H9 (cell line): Measurements from ENCODE around the gene TGFB1I1. TPM values are rescaled to one million over a fixed set of nuclear protein-coding genes. Genes with fewer than 3 reads are reported as not detected.

ENCODE experiments used
- DNase-seq: peaks from one replicate; pipeline ENCODE4 v3.0.0-alpha.2; 2017
- H2AFZ ChIP-seq: one replicate; pipeline ENCODE4 v1.6.1; 2013; ENCODE audit warnings: mild to moderate bottlenecking, low read length, control low read depth, moderate library complexity
- H2AK5ac ChIP-seq: 2 replicates; pipeline ENCODE4 v1.6.1; 2013; ENCODE audit warnings: low read length, control low read depth, mixed read lengths; ENCODE audit not compliant: insufficient read length
- H2BK120ac ChIP-seq: one replicate; pipeline ENCODE4 v1.6.1; 2013; ENCODE audit warnings: low read depth, mild to moderate bottlenecking, low read length, control low read depth, inconsistent platforms; ENCODE audit not compliant: poor library complexity, severe bottlenecking
- H2BK12ac ChIP-seq: 2 replicates; pipeline ENCODE4 v1.6.1; 2013; ENCODE audit warnings: low read length, control low read depth, mixed read lengths, low read depth; ENCODE audit not compliant: insufficient read length
- H2BK15ac ChIP-seq: 2 replicates; pipeline ENCODE4 v1.6.1; 2013; ENCODE audit warnings: low read depth, low read length, control low read depth
- H2BK20ac ChIP-seq: one replicate; pipeline ENCODE4 v1.6.1; 2013; ENCODE audit warnings: low read depth, mild to moderate bottlenecking, low read length, control low read depth, inconsistent platforms; ENCODE audit not compliant: poor library complexity, severe bottlenecking
- H2BK5ac ChIP-seq: 2 replicates; pipeline ENCODE4 v1.6.1; 2013; ENCODE audit warnings: low read length, control low read depth, mixed read lengths; ENCODE audit not compliant: insufficient read length
- H3K14ac ChIP-seq: 2 replicates; pipeline ENCODE4 v1.6.1; 2013; ENCODE audit warnings: low read length, control low read depth; ENCODE audit not compliant: insufficient read depth
- H3K18ac ChIP-seq: 2 replicates; pipeline ENCODE4 v1.6.1; 2013; ENCODE audit warnings: low read depth, mild to moderate bottlenecking, mixed read lengths, low read length, control low read depth; ENCODE audit not compliant: insufficient read length
- H3K23ac ChIP-seq: 2 replicates; pipeline ENCODE4 v1.6.1; 2013; ENCODE audit warnings: low read length, control low read depth, mixed read lengths, low read depth; ENCODE audit not compliant: insufficient read length
- H3K23me2 ChIP-seq: 2 replicates; pipeline ENCODE4 v1.6.1; 2013; ENCODE audit warnings: low read depth, mild to moderate bottlenecking, mixed read lengths, low read length, control low read depth; ENCODE audit not compliant: insufficient read length, poor library complexity, severe bottlenecking
- H3K27ac ChIP-seq: 2 replicates; pipeline ENCODE4 v1.5.1; 2013; ENCODE audit warnings: low read length, control low read depth, mixed read lengths, low read depth; ENCODE audit not compliant: insufficient read length
- H3K27me3 ChIP-seq: 2 replicates; pipeline ENCODE4 v1.6.1; 2013; ENCODE audit warnings: low read length, control low read depth, inconsistent platforms; ENCODE audit not compliant: insufficient read depth
- H3K4ac ChIP-seq: 2 replicates; pipeline ENCODE4 v1.6.1; 2013; ENCODE audit warnings: low read depth, mild to moderate bottlenecking, control low read depth, inconsistent platforms, low read length, moderate library complexity
- H3K4me1 ChIP-seq: 2 replicates; pipeline ENCODE4 v1.6.1; 2013; ENCODE audit warnings: low read length, control low read depth, inconsistent platforms; ENCODE audit not compliant: insufficient read depth
- H3K4me2 ChIP-seq: 2 replicates; pipeline ENCODE4 v1.6.1; 2013; ENCODE audit warnings: low read length, control low read depth, mixed read lengths; ENCODE audit not compliant: insufficient read length, insufficient read depth
- H3K56ac ChIP-seq: 2 replicates; pipeline ENCODE4 v1.6.1; 2013; ENCODE audit warnings: low read depth, mild to moderate bottlenecking, mixed read lengths, low read length, control low read depth; ENCODE audit not compliant: insufficient read length
- H3K79me1 ChIP-seq: 2 replicates; pipeline ENCODE4 v1.6.1; 2013; ENCODE audit warnings: low read depth, mild to moderate bottlenecking, moderate library complexity, low read length, control low read depth, inconsistent platforms; ENCODE audit not compliant: insufficient read depth, poor library complexity, severe bottlenecking
- H3K79me2 ChIP-seq: 2 replicates; pipeline ENCODE4 v1.6.1; 2013; ENCODE audit warnings: low read length, control low read depth, inconsistent platforms; ENCODE audit not compliant: insufficient read depth
- H3K9ac ChIP-seq: 2 replicates; pipeline ENCODE4 v1.6.1; 2013; ENCODE audit warnings: low read length, control low read depth, mixed read lengths; ENCODE audit not compliant: insufficient read length; ENCODE audit errors: extremely low read depth
- H3K9me3 ChIP-seq: one replicate; pipeline ENCODE4 v1.6.1; 2013; ENCODE audit warnings: low read depth, low read length, inconsistent platforms; ENCODE audit not compliant: control insufficient read depth
- H3T11ph ChIP-seq: one replicate; pipeline ENCODE4 v1.6.1; 2013; ENCODE audit warnings: mild to moderate bottlenecking, low read length, control low read depth, inconsistent platforms
- H4K20me1 ChIP-seq: one replicate; pipeline ENCODE4 v1.6.1; 2013; ENCODE audit not compliant: control insufficient read depth, insufficient read length, insufficient read depth
- H4K5ac ChIP-seq: 2 replicates; pipeline ENCODE4 v1.6.1; 2013; ENCODE audit warnings: low read depth, mild to moderate bottlenecking, mixed read lengths, low read length, control low read depth; ENCODE audit not compliant: insufficient read length
- H4K8ac ChIP-seq: replicated peaks from 2 replicates; pipeline ENCODE4 v1.6.1; 2013; ENCODE audit warnings: low read length, control low read depth, mixed read lengths, low read depth; ENCODE audit not compliant: insufficient read length
- H4K91ac ChIP-seq: 2 replicates; pipeline ENCODE4 v1.6.1; 2013; ENCODE audit warnings: low read depth, mild to moderate bottlenecking, moderate library complexity, mixed read lengths, low read length, control low read depth; ENCODE audit not compliant: insufficient read length
- H3K27ac Mint-ChIP-seq, 3 experiments: 2 replicates in 2 of 3; 3 replicates in 1 of 3; pipeline ENCODE4 v1.8.0; 2020 to 2021; ENCODE audit warnings: mixed read lengths in 3 of 3, mild to moderate bottlenecking in 1 of 3, moderate library complexity in 1 of 3
- H3K27me3 Mint-ChIP-seq: 2 replicates; pipeline ENCODE4 v1.8.0; 2021; ENCODE audit warnings: low read depth, mild to moderate bottlenecking, moderate library complexity, mixed read lengths
- H3K36me3 Mint-ChIP-seq, 3 experiments: 2 replicates in 2 of 3; 3 replicates in 1 of 3; pipeline ENCODE4 v1.8.0; 2020 to 2021; ENCODE audit warnings: low read depth in 3 of 3, mixed read lengths in 3 of 3; ENCODE audit not compliant: insufficient read depth in 1 of 3
- H3K4me1 Mint-ChIP-seq, 2 experiments: 2 replicates each; pipeline ENCODE4 v1.8.0; 2020; ENCODE audit warnings: mixed read lengths in 2 of 2
- H3K4me3 Mint-ChIP-seq, 2 experiments: 2 replicates in 1 of 2; 3 replicates in 1 of 2; pipeline ENCODE4 v1.8.0; 2020 to 2021; ENCODE audit warnings: mild to moderate bottlenecking in 2 of 2, mixed read lengths in 2 of 2, moderate library complexity in 1 of 2
- H3K9me3 Mint-ChIP-seq, 2 experiments: 2 replicates in 1 of 2; 3 replicates in 1 of 2; pipeline ENCODE4 v1.8.0; 2020; ENCODE audit warnings: mild to moderate bottlenecking in 2 of 2, mixed read lengths in 2 of 2, moderate library complexity in 1 of 2
- CTCF ChIP-seq: fragments of 200-600 bp; sonication (generic); conservative IDR thresholded peaks from 3 replicates; pipeline ENCODE4 v1.8.0; 2021; ENCODE audit warnings: antibody characterized with exemption, mild to moderate bottlenecking
- WGBS: extraction: QIAGEN DNeasy Blood & Tissue Kit; methylation state at CpG from one replicate; pipeline ENCODE4 v1.1.7; 2013; ENCODE audit warnings: missing lambda C conversion rate, low lambda C conversion rate, mixed read lengths; ENCODE audit not compliant: insufficient read length; ENCODE audit errors: extremely low coverage; 5-methylcytosine and 5-hydroxymethylcytosine counted together
- total RNA-seq: library from RNA; stranded (reverse); gene quantifications from 2 replicates; pipeline ENCODE4 v1.2.1, GENCODE V29; 2021

TGFB1I1 gene
- total RNA-seq, 1 experiment from 2014 or later = 15.4 TPM

GRCh38 chr16:31467858-31468257 lies 4.1 kb upstream of the TGFB1I1 start:
- H3K9ac ChIP-seq = no peak overlapping the region
- H3K18ac ChIP-seq = no peak overlapping the region
- H3K79me2 ChIP-seq = no peaks in the 10 kb centered on the region
- Mint-ChIP-seq H3K4me3 (no peak overlapping the region; a peak in 1 of 5 replicates), H3K4me1 (peaks cover 7% of the 10 kb centered on the region in 2 experiments), H3K27ac (no peak overlapping the region), H3K36me3 (peaks cover 4 to 30% (median 26%) of the 10 kb centered on the region in 3 experiments), H3K27me3 (peaks cover 12% of the 10 kb centered on the region), H3K9me3 (peaks cover 0 to 1% of the 10 kb centered on the region in 2 experiments; a peak in 2 of 5 replicates)
- H4K8ac ChIP-seq = no peak overlapping the region
- no peak overlapping the region for H3T11ph ChIP-seq
- no peak overlapping the region for H3K4ac ChIP-seq
- no peak for DNase-seq
- H2AK5ac ChIP-seq = no peak overlapping the region
- H3K56ac ChIP-seq = no peak overlapping the region
- H4K91ac ChIP-seq = no peak overlapping the region
- no peak overlapping the region for H3K4me2 ChIP-seq
- no peak overlapping the region for H2BK120ac ChIP-seq
- no CpG with 5 or more reads among the region's 5 CpGs for WGBS
- no peak overlapping the region for H2BK20ac ChIP-seq
- no peaks in the 10 kb centered on the region for H3K9me3 ChIP-seq
- peaks cover 3% of the 10 kb centered on the region; the same call in 1 of the 2 replicates for H3K4me1 ChIP-seq
- H3K23ac ChIP-seq = no peak overlapping the region
- TF ChIP-seq CTCF = no peak
- H3K79me1 ChIP-seq = no peaks in the 10 kb centered on the region
- no peak overlapping the region for H3K27ac ChIP-seq
- no peak overlapping the region for H3K14ac ChIP-seq
- H2BK5ac ChIP-seq = no peak overlapping the region
- no peak overlapping the region for H4K5ac ChIP-seq
- H2BK15ac ChIP-seq = no peak overlapping the region
- no peaks in the 10 kb centered on the region for H4K20me1 ChIP-seq
- no peak overlapping the region for H2AFZ ChIP-seq
- peaks cover 10% of the 10 kb centered on the region for H3K23me2 ChIP-seq
- no peaks in the 10 kb centered on the region for H3K27me3 ChIP-seq
- H2BK12ac ChIP-seq = no peak overlapping the region
